ENCODE data around the gene BMPER. TPM values are rescaled to one million over a fixed set of nuclear protein-coding genes. Genes with fewer than 3 reads are reported as not detected.

Gene BMPER
- total and polyA plus RNA-seq, 8 donors = 1.9 to 9.5 (median 4.6) TPM; not detected in 1

DNA sequence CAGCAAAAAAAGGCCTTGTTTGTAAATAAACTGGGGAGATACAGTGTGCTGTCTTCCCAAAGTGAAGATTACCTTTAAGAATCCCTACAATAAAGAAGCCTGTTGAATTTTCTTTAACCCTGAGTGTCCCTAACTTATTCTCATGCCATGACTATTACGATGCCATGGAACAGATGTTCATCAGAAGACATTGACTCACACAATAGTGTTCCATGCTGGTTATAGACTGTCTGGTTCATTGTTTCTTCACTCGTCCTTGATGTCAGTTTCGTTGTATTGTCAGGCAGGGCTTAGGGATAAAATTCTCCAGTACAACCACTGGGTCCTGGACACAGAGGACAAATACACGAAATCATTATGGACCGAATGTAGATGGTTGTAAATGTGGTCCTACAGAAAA is 36.2 kb upstream of the BMPER start:
- no peaks in the 10 kb centered on the region for H3K36me3 ChIP-seq
- H3K4me3 ChIP-seq = no peak overlapping the region
- TF ChIP-seq POLR2A (IDR thresholded peaks at IDR 0.05) (no peak), POLR2AphosphoS5 (IDR thresholded peaks at IDR 0.05) (no peak), EP300 (IDR thresholded peaks at IDR 0.05) (no peak)
- TF ChIP-seq, protein P1, sequence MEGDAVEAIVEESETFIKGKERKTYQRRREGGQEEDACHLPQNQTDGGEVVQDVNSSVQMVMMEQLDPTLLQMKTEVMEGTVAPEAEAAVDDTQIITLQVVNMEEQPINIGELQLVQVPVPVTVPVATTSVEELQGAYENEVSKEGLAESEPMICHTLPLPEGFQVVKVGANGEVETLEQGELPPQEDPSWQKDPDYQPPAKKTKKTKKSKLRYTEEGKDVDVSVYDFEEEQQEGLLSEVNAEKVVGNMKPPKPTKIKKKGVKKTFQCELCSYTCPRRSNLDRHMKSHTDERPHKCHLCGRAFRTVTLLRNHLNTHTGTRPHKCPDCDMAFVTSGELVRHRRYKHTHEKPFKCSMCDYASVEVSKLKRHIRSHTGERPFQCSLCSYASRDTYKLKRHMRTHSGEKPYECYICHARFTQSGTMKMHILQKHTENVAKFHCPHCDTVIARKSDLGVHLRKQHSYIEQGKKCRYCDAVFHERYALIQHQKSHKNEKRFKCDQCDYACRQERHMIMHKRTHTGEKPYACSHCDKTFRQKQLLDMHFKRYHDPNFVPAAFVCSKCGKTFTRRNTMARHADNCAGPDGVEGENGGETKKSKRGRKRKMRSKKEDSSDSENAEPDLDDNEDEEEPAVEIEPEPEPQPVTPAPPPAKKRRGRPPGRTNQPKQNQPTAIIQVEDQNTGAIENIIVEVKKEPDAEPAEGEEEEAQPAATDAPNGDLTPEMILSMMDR (IDR thresholded peaks at IDR 0.05) = no peak
- H3K27ac ChIP-seq = no peak overlapping the region
- H3K4me1 ChIP-seq = no peaks in the 10 kb centered on the region
- no peaks in the 10 kb centered on the region for H3K27me3 ChIP-seq
- intact Hi-C loops (cut with DNase I; ENCODE audit: low total_unique reads) = no loop called here
- WGBS, 5 donors = 89 to 91% (median 91%) methylated on average over 5 of the region's 5 CpGs
- H3K9me3 ChIP-seq = no peaks in the 10 kb centered on the region
- no peak for DNase-seq

GRCh38 chr7:33870120-33870519 is 35.2 kb upstream of the BMPER start:
- no peak overlapping the region for H3K4me3 ChIP-seq
- WGBS, 5 donors = 67 to 82% (median 76%) methylated on average over 3 of the region's 3 CpGs
- H3K4me1 ChIP-seq = peaks cover 0 to under 1% (median 0%) of the 10 kb centered on the region in 4 donors
- intact Hi-C loops (cut with DNase I; ENCODE audit: low total_unique reads) = no loop called here
- TF ChIP-seq, protein P1 (IDR thresholded peaks at IDR 0.05) = no peak
- TF ChIP-seq EP300 (IDR thresholded peaks at IDR 0.05) = no peak
- no peak for TF ChIP-seq POLR2AphosphoS5 (IDR thresholded peaks at IDR 0.05)
- TF ChIP-seq POLR2A (IDR thresholded peaks at IDR 0.05) = no peak
- no peaks in the 10 kb centered on the region for H3K9me3 ChIP-seq
- no peaks in the 10 kb centered on the region for H3K27me3 ChIP-seq
- DNase-seq = no peak
- H3K36me3 ChIP-seq = no peaks in the 10 kb centered on the region
- H3K27ac ChIP-seq = no peak overlapping the region

- Histone ChIP-seq H3K36me3 (no peaks in the 10 kb centered on the region), H3K4me3 (no peak overlapping the region), H3K4me1 (peaks cover 0 to 11% (median 0%) of the 10 kb centered on the region in 4 donors), H3K9me3 (no peaks in the 10 kb centered on the region), H3K27me3 (no peaks in the 10 kb centered on the region), H3K27ac (no peak overlapping the region)
- 70 to 73% (median 72%) methylated on average over 4 of the region's 4 CpGs for WGBS, 5 donors
- no peak for DNase-seq
- intact Hi-C loops (cut with DNase I; ENCODE audit: low total_unique reads) = no loop called here
- TF ChIP-seq POLR2A (IDR thresholded peaks at IDR 0.05) = no peak
- TF ChIP-seq, protein P1 (IDR thresholded peaks at IDR 0.05) = no peak
- TF ChIP-seq POLR2AphosphoS5 (IDR thresholded peaks at IDR 0.05) = no peak
- TF ChIP-seq EP300 (IDR thresholded peaks at IDR 0.05) = no peak
Observed at GRCh38 chr7:33872870-33873269, 32.5 kb upstream of the BMPER start.

DNA sequence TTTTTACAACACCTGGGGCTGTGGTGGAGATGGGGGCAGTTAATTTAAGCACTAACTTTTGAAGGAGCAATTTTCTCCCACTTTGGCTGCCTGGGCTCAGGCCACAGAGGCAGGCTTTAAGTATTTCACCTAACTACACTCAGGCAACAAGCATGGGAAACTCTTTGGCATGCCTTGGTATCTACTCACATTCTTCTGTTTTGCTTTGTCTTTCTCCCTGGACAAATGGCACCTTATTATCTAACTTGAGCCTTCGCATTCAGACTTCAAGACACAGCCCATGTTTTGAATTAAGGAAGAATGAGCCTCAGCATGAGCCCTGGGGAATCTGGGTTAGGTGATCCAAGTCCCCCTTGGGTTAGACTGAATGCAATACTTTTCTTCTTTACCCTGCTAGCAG is 31.8 kb upstream of the BMPER start:
- no peak for TF ChIP-seq POLR2AphosphoS5 (IDR thresholded peaks at IDR 0.05)
- TF ChIP-seq EP300 (IDR thresholded peaks at IDR 0.05) = no peak
- no peak for TF ChIP-seq POLR2A (IDR thresholded peaks at IDR 0.05)
- TF ChIP-seq, protein P1 (IDR thresholded peaks at IDR 0.05) = no peak
- H3K4me1 ChIP-seq = peaks cover 0 to 11% (median 0%) of the 10 kb centered on the region in 4 donors
- 93 to 100% (median 97%) methylated on average over 1 of the region's 1 CpG for WGBS, 5 donors
- no peak overlapping the region for H3K27ac ChIP-seq
- no peak overlapping the region for H3K4me3 ChIP-seq
- no peak for DNase-seq
- no peaks in the 10 kb centered on the region for H3K9me3 ChIP-seq
- no peaks in the 10 kb centered on the region for H3K36me3 ChIP-seq
- intact Hi-C loops (cut with DNase I; ENCODE audit: low total_unique reads) = no loop called here
- no peaks in the 10 kb centered on the region for H3K27me3 ChIP-seq

All from stomach (tissue), 9 donors.